Fibroblast of pulmonary artery (primary cell): ENCODE results near the gene APBB1IP.
"Not testable (repeated sequence)": the region's sequence is repeated elsewhere in the genome, so short reads cannot be mapped to it uniquely, and the experiment has no call there.

Experiments
- DNase-seq: peaks from one replicate; pipeline ENCODE4 v3.0.0-alpha.2; 2010; ENCODE audit warnings: low read depth
- H3K4me3 ChIP-seq: replicated peaks from 2 replicates; pipeline ENCODE4 v1.5.1; 2011; ENCODE audit warnings: low read depth, mild to moderate bottlenecking, control low read depth, low read length, moderate library complexity
- CTCF ChIP-seq: IDR thresholded peaks from 2 replicates; pipeline ENCODE4 v1.5.1; 2011; ENCODE audit warnings: mild to moderate bottlenecking, control low read depth, low read length, inconsistent platforms; ENCODE audit errors: missing control alignments

The APBB1IP gene

GRCh38 chr10:26483554-26483953 lies 45.4 kb downstream of the APBB1IP start:
- no peak for TF ChIP-seq CTCF
- H3K4me3 ChIP-seq = no peak overlapping the region
- DNase-seq = no peak

- no peak overlapping the region for H3K4me3 ChIP-seq
- DNase-seq = peak; percentile 58
- TF ChIP-seq CTCF = no peak
Measured at GRCh38 chr10:26485150-26485941, 47.2 kb downstream of the APBB1IP start.

- H3K4me3 ChIP-seq = no peak overlapping the region
- DNase-seq = peak; percentile 86
- TF ChIP-seq CTCF = no peak
Measured at GRCh38 chr10:26486304-26486703, 48.2 kb downstream of the APBB1IP start.

- TF ChIP-seq CTCF = no peak
- H3K4me3 ChIP-seq = no peak overlapping the region
- peak; percentile 87 for DNase-seq
Measured at GRCh38 chr10:26486990-26487850, 49.1 kb downstream of the APBB1IP start.

- no peak overlapping the region for H3K4me3 ChIP-seq
- DNase-seq = peak; percentile 10
- no peak for TF ChIP-seq CTCF
Measured at GRCh38 chr10:26488344-26488743, 50.2 kb downstream of the APBB1IP start.

- H3K4me3 ChIP-seq = no peak overlapping the region
- DNase-seq = no peak
- no peak for TF ChIP-seq CTCF
Measured at GRCh38 chr10:26489081-26489480, 50.9 kb downstream of the APBB1IP start.

GRCh38 chr10:26490367-26490766 lies 52.2 kb downstream of the APBB1IP start:
- DNase-seq, H3K4me3 ChIP-seq: not testable (repeated sequence)
